Loucy (cell line): ENCODE measurements around the gene GRM2.

Experiments used
- CTCF ChIP-seq: fragments of 200-600 bp; sonication (generic); conservative IDR thresholded peaks from 2 replicates; pipeline ENCODE4 v1.5.1; 2014; ENCODE audit warnings: mild to moderate bottlenecking, antibody characterized with exemption, low read length
- EZH2phosphoT487 ChIP-seq: fragments of 200-600 bp; IDR thresholded peaks from 2 replicates; pipeline ENCODE4 v1.6.1; 2018; ENCODE audit warnings: antibody characterized with exemption, mild to moderate bottlenecking, moderate library complexity, borderline replicate concordance

DNA sequence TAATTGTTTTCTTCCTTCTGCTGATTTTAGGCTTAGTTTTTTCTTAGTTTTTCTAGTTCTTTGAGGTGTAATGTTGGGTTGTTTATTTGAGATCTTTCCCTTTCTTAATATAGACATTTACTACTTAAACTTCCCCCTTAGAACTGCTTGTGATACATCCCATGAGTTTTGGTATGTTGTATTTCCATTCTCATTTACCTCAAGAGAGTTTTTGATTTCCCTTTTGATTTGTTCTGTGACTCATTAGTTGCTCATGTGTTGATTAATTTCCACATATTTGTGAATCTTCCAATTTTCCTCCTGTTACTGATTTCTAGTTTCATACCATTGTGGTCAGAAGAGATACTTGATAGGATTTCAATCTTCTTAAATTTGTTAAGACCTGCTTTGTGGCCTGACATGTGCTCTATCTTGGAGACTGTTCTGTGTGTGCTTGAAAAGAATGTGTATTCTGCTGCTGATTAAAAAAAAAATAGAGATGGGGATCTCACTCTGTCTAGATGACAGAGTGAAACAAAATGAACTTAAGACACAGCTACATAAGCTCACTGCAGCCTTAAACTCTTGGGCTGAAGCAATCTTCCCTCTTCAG, 22.3 kb downstream of the GRM2 start:
- no peak for TF ChIP-seq CTCF
- no peak for TF ChIP-seq EZH2phosphoT487
